Activated effector memory CD4-positive, alpha-beta T cell treated with anti-CD3 and anti-CD28 coated beads, Interleukin-2, amount 50 U/mL, for 16 hours (primary cell): ENCODE measurements around the gene VPS13C.

Experiments
- DNase-seq: peaks from one replicate; pipeline ENCODE4 v3.0.0-alpha.2; 2020

VPS13C gene

DNA sequence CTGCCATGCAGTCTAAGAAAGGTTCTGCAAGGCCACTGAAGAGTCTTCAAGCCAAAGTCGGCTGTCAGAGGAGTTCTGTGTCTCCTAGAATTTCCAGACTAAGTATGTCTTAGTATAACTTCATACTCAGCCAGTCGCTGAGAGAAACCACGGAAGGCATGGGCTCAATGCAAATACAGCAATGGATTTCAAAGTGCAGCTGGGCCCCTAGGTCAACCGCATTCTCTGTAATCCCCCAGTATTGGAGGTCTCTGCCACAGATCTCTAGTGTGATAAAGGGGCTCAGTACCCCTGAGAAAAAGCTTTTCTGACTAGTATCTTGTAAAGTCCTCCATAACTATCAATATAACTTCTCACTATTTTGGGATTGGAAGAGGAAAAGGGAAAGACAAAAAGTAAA, 208.3 kb downstream of the VPS13C start:
- DNase-seq = no peak

DNA sequence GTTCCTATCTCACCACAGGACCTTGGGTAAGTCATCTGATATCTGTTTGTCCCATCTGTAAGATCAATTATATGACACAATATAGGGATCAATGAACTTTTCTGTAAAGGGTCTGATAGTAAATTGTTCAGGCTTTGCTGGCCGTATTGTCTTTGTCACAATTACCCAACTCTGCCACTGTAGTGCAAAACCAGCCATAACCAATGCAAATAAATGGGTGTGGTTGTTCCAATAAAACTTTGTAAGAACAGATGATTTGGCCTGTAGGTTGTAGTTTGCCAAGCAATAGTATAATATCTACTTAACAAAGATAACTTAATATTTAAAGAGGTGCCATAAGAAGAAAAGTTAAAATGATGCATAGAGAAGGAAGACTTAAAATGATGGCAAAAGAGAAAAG, 210.8 kb downstream of the VPS13C start:
- no peak for DNase-seq

DNA sequence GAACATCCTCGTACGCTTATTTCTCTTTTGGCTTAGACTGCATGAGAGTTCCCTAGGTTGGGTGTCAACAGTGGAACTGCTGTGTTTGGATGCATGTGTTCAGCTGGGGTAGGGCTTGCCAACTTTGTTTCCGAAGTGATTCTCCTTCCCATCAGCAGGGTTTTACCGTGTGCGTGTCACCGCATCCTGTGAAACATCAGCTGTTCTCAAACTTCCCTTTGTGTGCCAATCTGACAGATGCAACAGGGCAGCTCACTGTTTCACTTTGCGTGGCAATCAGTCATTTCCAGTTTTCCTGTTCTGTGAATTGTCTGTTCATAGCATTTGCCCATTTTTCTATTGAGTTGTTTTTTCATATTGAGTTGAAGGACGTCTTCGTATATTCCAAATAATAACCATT, 218.8 kb downstream of the VPS13C start:
- DNase-seq = no peak

DNA sequence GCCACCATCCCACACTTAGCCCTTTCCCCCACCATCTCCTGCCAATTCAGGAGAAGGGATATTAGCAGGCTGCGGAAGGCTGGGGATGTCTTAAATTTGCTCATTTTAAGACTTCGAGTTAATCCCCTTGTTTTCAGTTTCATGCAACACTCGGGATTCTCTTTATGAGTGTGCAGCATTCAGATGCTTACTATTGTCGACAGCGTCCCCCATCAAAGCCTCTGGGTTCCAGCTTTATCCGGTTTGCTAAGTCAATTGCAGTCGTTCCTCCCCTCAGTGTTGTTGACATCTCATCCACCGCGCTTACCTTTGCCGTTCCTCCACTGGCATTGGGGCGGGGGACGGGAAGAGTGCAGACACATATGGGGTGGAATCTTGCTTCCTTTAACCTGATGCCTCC, 220.2 kb downstream of the VPS13C start:
- no peak for DNase-seq

DNA sequence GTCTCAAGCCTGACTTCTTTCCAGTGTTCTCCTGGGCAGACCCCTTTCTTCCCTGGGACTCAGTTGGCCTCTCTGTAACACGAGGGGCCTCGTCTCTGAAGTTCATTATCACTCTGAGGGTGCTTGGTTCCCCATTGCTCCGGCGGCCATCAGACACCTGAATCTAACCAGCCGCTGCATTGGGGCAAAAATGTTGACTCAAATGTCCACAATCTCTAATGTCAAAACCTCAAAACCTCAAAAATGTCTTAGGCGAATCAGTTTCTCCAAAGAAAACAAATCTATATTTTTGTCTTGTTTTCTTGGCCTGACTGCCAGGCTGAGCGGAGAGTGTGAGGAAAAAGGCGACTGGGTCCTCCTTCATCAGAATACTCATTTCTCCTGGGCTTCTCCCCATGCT, 220.7 kb downstream of the VPS13C start:
- DNase-seq = no peak

DNA sequence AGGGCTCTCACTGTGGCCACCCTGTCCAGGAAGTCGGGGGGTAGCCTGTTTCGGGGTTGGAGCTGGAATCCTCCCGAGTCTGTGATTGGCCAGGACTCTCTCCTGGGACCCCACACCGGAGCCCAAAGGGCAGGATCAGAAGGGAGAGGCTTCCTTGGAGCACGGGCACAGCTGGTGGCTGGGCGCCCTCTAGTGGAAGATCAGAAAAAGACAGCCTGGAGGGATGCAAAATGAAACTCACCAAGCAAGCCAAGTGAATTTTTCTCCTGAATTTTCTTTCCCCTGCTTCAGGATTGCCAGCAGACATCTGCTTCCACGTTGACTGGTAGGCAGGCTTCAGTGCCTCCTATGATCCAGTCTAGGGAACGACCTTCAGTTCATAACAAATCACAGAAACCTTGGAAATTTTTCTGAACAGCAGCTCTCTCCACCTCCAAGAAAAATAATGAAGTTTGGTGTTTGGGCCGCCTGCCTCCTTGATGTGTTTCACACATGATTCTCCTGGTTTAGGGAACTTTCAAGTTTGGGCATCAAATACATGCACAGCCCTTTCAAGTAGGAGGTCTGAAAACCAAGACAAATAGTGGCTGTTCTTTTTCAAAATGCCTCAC, 224.6 kb downstream of the VPS13C start:
- peak; percentile 85 for DNase-seq

DNA sequence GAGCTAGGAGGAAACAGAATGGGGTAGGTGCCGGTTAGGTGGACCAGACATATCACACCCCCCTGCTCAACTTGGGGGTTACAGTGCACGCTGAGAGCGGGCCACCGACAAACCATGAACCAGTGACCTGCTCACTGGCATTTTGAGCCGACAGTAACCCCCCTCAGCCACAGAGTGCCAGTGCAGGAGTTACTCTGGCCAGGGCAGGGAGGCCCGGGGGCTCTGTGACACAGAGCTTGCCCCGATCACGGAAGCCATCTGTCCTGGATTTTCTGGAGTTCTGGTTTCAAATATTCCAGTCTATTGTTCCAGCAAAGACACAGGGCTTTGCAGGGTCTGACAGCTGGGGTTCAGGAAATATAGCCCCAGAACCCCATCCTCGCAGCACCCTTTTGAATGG, 225.2 kb downstream of the VPS13C start:
- DNase-seq = no peak

DNA sequence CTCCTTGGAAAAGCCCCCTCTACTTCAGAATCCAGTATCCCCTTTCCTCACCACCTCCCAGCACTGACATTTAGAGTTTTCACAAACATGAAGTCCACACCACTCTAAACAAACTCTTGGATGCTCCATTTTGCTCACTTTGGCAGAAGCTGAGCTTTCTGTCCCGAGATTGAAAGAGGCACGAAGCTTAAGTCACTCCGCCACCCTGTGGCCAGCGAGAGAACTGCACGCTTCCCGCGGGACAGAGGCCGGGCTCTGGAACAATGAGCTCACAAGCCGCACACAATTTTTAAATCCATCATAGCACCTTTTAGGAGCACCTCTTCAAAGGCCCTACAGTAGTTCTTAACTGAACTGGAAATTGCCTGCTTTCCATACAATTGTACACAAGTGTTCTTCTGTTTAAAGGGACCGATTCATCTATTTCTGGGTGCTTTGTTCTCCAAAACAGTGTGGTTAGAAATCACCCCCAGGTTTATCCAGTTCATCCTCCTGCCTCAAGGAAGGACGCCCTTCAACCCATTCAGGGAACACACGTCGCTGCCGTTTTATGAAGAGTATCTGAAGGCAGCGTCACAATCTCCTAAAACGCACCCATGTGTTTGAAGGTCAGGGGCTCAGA, 226.1 kb downstream of the VPS13C start:
- DNase-seq = peak; percentile 90

DNA sequence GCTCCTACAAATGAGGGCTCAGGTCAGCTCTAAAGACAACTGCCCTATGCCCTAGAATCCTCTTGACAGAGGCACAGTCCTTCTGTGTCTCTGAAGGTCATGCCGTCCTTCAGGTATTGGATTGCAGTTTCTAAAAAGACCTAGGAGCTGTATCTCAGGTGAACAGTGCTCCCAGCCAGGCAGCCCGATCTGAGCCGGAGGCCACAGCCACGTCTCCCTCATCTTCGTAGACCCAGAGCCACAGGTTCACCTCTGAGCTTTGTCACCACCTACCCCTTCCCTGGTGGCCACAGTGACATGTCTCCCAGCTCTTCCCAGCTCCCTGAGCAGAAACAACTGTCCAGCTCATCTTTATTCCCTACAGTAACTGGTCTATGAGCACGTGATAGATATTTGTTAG, 228.0 kb downstream of the VPS13C start:
- no peak for DNase-seq

DNA sequence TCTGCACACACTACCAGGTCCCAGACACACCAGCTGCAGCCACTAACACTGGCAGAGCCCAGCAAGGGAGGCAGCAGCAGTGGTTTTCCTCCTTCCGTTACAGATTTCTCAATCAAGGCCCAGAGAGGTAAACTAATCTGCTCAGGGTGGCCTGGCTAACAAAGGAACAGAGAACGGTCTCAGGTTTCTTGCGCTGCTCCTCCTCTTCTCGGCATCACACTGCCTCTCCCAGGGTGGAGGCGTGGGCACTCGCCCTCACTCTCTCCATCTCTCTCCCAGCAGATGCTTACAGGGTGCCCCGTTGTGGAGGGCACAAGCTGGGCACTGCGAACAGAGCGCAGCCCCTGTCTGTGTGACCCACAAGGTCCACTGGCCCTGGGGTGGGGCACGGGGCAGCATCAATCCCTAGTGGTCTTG, 228.7 kb downstream of the VPS13C start:
- no peak for DNase-seq

DNA sequence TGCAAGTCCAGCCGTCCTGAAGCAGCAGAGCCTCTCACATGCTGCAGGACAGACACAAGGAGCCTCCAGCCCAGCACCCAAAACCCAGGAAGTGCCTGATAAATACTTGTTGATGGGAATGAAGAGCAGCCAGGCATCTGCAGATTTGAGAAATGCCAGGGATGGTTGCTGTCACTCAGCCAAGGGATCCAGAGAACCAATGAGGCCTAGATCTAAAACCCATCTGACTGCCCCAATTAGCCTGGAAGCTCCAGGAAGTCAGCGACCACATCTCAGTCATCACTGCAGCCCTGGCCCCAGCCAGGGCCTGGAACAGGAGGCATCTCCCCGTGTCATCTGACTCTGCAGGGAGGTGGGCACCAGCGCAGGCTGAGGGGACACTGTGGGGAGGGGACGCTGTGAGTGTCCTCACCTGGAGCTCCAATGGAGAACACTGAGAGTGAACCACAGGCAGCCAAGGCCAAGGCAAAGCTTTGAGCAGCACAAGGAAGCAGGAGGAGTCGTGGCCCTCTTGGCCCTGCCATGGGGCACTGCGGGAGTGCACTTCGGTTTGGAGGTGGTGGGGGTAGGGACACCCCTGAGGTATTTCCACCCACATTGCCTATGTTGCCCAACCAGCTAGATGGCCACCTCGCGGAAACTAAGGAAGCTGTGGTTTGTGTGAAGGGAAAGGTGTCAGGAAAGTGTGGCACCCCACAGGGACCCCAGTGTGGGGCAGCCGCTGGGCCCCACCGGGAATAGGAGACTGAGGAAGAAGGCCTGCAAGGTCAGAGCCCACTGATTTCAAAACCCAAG, 229.5 kb downstream of the VPS13C start:
- no peak for DNase-seq

DNA sequence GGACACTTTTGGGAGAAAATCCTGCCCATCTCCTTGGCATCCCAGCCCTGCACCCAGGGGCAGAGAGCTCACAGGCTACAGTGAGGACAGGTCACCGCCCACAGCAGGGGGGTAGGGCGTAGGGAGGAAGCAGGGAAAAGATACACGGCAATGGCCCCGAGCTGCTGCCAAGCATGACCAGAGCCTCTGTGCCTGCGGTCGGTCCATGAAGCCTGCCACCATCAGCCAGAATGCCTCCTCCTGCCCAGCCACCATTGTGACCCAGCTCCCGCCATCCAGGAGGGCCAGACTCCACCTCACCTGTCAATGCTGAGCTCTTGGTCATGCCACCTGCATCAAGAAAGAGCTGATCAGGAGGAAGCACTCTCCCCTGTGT, 230.7 kb downstream of the VPS13C start:
- DNase-seq = no peak

DNA sequence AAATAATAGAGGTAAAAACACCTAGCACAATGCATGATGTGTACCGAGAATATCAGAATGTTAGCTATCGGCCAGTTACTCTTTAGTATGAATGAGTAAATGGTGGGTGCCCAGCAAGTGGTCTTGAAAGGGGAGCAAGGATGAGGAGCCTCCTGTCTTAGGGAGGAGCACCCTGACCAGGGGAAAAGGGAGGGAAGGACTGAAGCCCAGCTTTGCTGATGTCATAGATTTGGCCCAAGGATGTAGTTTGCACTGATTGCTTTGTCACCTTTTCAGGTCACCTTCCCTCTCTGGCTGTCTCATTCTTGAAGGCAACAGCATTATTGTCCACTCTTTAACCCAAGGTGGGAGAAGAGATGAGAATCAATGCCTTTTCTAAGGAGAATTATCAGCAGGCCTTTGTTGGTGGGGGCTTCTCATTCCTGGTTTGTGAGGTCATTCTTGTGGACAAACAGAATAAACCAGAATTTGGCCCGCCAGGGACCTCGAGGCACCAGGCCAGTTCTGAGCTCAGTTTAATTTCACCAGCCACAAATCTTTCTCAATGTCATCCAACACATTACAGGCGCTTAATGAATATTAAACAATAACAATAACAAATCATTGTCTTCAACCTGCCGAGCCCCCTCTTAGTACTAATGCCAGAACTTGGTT, 231.3 kb downstream of the VPS13C start:
- no peak for DNase-seq

DNA sequence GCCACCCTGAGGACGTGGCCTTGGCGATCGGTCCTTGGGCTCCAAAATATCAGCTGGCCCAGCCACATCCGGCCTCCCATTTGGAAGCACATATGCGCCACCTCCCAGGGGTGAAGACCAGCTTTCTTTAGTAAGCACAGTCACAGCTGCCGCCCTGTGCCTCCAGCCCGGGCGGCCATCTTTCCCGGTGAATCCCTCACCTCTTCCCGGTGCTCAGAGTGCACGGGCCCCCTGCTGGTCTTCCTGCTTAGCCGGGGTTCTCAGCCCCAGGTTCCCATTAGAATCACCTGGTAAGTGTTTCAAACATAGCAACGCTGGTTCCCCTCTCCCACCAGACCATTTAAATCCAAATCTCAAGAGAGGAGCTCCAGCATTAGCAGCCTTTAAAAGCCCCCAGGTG, 232.2 kb downstream of the VPS13C start:
- no peak for DNase-seq

DNA sequence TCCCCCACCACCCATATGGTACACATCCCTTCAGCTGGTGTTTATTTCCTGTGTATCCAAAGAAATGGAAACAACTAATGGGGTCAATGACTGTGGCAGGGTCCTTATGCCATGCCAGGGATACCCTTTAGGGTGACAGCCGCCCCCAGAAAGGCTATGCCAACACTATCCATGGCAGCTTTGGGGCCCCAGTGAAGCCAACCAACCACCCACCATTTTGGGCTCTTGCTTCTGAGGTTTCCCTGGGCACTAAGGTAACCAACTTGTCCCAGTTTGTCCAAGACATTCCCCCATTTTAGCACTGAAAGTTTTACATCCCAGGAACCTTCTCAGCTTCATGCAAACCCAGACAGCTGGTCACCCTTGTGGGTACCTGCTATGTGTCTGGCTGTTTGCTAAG, 233.1 kb downstream of the VPS13C start:
- DNase-seq = no peak

DNA sequence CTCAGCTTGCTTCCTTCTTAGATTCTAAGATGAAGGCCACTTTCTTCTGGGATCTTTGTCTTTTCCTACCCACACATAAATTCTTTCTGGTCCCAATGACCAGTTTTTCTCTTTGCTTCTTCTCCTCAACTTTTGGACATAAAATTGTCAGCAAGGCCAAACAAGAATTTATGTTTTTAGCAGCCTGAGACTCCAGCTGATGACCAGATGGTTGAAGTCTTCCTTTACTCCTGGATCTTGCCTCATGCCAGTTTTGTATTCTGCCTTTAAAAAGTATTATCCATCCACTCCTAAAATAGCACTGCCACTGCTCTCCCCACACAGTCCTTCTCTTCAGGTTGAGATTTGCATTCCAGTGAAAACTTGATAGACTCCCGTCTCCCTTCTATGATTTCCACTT, 236.0 kb downstream of the VPS13C start:
- DNase-seq = no peak

DNA sequence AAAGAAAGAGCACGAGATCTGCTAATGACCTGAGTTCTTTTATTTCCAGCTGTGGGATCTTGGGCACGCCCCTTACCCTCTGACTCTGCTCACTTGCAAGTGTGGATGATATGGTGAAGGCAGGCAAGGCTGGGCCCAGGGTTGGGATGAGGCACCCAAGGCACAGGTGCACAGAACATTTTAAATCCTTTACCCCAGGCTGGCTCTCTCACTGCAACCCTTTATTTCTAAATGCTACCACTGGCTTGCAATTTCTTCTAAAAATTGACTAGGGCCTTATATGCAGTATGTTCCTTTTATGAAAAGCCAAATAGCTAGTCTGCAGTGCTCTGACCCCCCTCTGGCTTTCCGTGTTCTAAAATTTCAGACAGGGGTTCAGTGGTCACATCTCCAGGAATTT, 237.7 kb downstream of the VPS13C start:
- DNase-seq = no peak

DNA sequence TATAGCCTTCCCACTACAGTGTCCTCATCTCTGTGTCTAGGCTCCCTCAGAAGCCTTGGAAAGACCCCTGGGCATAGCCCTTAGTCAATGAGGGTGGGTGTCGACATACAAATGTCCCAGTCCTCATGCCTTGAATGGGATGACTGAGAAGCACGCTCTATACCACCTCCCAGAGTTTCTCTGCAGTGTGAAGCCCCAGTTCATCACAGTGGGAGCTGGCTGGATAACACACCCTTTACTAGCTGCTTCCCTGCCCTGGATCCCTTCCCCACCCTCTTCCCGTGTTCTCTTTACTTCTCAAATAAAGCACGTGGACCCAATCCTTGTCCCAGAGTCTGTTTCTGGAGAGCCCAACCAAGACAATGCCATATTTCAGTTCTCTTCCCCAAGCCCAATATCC, 239.3 kb downstream of the VPS13C start:
- no peak for DNase-seq

DNA sequence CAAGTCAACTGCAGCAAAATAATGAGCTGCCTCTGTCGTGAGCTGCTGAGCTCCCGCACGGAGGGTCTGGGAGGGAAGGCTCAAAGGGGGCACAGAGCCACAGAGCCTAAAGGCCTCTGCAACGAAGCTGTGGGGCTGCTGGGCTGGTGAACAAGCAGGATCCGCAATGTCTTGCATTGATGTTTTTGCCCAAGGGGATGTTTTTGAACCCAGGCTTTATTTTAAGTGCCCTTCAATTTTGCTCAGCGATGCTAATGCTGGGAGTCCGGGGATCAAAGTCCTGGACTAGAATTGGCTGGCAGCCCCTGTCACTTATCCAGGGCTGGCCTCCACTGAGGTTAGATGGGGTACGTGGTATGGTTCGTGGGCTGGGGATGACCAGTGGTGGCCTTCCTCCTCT, 240.0 kb downstream of the VPS13C start:
- DNase-seq = no peak

DNA sequence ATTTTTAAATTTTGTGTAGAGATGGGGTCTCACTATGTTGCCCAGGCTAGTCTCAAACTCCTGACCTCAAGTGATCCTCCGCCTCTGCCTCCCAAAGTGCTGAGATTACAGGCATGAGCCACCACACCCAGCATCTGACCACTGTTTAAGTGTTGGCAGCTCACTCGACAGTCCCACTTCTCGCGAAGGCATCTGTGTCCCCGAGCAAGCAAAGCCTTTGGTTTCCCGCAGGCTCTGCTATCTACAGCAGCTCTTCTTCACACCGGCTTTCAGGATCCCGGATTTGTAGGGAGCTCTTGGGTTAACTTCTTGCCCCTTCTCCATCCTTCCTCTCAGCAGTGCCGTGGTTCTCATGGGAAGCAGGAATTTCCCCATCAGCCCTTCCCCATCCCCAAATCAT, 240.9 kb downstream of the VPS13C start:
- no peak for DNase-seq

DNA sequence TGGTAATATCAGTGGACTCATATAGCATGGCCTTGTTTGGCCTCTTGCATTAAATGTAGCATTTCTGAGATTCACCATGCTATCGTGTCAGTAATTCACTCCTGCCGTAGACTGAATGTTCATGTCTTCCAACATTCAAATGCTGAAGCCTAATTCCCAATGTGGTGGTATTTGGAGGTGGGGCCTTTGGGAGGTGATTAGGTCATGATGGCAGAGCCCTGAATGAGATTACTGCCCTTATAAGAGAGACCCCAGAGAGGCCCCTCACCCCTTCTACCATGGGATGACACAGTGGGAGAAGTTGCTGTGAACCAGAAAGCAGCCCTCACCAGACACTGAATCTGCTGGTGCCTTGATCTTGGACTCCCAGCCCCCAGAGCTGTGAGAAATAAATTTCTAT, 241.4 kb downstream of the VPS13C start:
- DNase-seq = no peak

DNA sequence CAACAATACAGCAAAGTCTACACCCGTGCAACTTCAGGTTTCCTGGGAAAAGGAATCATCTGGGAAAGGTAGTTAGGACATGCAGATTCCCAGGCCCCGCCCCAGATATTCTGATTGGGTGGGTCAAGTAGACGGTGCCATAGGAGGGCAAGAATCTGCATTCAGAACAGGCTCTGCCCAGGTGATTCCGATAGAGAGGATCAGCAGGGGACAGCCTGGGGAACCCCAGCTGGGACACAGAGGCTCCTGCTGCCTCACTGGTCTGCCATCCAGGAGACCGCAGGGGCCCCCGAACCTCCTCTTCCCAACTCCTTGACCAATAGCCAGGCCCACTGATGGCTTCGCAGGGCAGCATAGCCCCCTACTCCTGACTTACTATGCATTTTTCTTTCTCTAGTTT, 243.4 kb downstream of the VPS13C start:
- no peak for DNase-seq

DNA sequence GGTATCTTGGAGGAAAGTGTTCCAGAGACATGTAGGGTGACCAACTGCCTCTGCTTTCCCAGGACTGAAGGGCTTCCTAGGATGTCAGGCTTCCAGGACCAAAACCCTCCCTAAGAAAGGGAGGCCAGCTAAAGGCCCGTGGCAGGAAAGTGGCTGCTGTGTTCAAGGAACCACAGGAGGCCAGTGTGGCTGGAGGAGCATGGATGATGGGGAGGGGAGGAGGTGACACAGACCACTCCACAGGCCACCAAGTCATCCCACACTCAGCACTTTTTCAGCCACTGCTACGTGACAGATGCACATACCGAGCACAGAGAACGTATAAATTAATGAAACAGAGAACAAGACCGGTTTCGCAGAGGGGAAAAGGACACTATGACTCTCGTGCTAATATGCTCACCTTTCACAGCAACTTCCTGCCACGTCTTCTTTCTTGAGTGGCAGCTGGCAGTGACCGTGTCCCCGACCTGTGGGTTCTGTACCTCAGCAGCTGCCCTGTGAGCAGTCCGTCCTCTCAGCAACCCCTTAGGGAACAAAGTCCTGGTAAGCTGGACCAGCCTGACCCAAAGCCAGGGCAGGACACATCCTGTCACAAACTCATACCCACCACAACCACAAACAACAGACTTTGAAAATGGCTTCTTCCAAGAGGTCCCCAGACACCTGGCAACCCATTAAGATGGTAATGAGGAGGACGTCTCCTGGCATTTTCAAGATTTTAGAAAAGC, 244.7 kb downstream of the VPS13C start:
- no peak for DNase-seq
